PC-3 (cell line): ENCODE measurements around the gene RPGRIP1. TPM values are rescaled to one million over a fixed set of nuclear protein-coding genes. Genes with fewer than 3 reads are reported as not detected.

Source experiments
- ATAC-seq: fragments of 200-7000 bp; cut with Tn5 transposase; 2 replicates; pipeline ENCODE4 v1.9.1; 2020; ENCODE audit warnings: mild to moderate bottlenecking, moderate library complexity
- BruUV-seq: library from RNA; stranded (reverse); fragments of 400-500 nt; replicated peaks from 2 replicates; lab custom pipeline; 2021; lab: Mats Ljungman, UMichigan
- CTCF ChIA-PET: fragments of 300-600 bp; sonication (Branson Sonifier 250); formaldehyde crosslinking; loops from one replicate; lab custom pipeline; 2022; ENCODE audit warnings: antibody characterized with exemption; lab: Charles Lee
- POLR2A ChIA-PET: fragments of 300-600 bp; sonication (Branson Sonifier 250); formaldehyde crosslinking; loops from one replicate; lab custom pipeline; 2022; ENCODE audit warnings: antibody characterized with exemption; ENCODE audit not compliant: unreplicated experiment; lab: Charles Lee
- DNase-seq: peaks from one replicate; pipeline ENCODE4 v3.0.0-alpha.2; 2015
- H2AFZ ChIP-seq: fragments of 300-600 bp; sonication (generic); 2 replicates; pipeline ENCODE4 v1.6.0; 2016; ENCODE audit warnings: antibody characterized with exemption, low read length
- H3F3A ChIP-seq: fragments of 300-600 bp; sonication (generic); one replicate; pipeline ENCODE4 v1.6.0; 2017; ENCODE audit warnings: antibody characterized with exemption, low read length, control low read depth, mild to moderate bottlenecking; ENCODE audit not compliant: unreplicated experiment
- H3K27ac ChIP-seq: fragments of 300-600 bp; sonication (generic); 2 replicates; pipeline ENCODE4 v1.5.1; 2016; ENCODE audit warnings: mild to moderate bottlenecking, low read length
- H3K27me3 ChIP-seq: fragments of 300-600 bp; sonication (generic); 2 replicates; pipeline ENCODE4 v1.6.1; 2016; ENCODE audit warnings: low read length, mixed read lengths
- H3K36me3 ChIP-seq: fragments of 300-600 bp; sonication (generic); 2 replicates; pipeline ENCODE4 v1.6.1; 2016; ENCODE audit warnings: low read depth, mixed run types, low read length, mixed read lengths
- H3K4me1 ChIP-seq: fragments of 300-600 bp; sonication (generic); 2 replicates; pipeline ENCODE4 v1.5.1; 2016; ENCODE audit warnings: low read length; ENCODE audit not compliant: insufficient read depth
- H3K4me2 ChIP-seq: fragments of 300-600 bp; sonication (generic); 2 replicates; pipeline ENCODE4 v1.6.0; 2016; ENCODE audit warnings: low read length
- H3K4me3 ChIP-seq: fragments of 300-600 bp; sonication (generic); 2 replicates; pipeline ENCODE4 v1.5.1; 2016; ENCODE audit warnings: mild to moderate bottlenecking, low read length, mixed read lengths
- H3K79me2 ChIP-seq: fragments of 300-600 bp; sonication (generic); 2 replicates; pipeline ENCODE4 v1.6.1; 2017; ENCODE audit warnings: low read length, mixed read lengths
- H3K9ac ChIP-seq: fragments of 300-600 bp; sonication (generic); 2 replicates; pipeline ENCODE4 v1.6.0; 2016; ENCODE audit warnings: mild to moderate bottlenecking, low read length
- H3K9me2 ChIP-seq: fragments of 300-600 bp; sonication (generic); replicated peaks from 2 replicates; pipeline ENCODE4 v1.6.1; 2016; ENCODE audit warnings: mixed run types, low read length, mixed read lengths
- H3K9me3 ChIP-seq: fragments of 300-600 bp; sonication (generic); 2 replicates; pipeline ENCODE4 v1.6.1; 2016; ENCODE audit warnings: low read length, mixed read lengths
- H4K20me1 ChIP-seq: fragments of 300-600 bp; sonication (generic); 2 replicates; pipeline ENCODE4 v1.6.1; 2016; ENCODE audit warnings: low read length, mixed read lengths
- CTCF ChIP-seq: fragments of 300-600 bp; sonication (generic); conservative IDR thresholded peaks from 2 replicates; pipeline ENCODE4 v1.5.1; 2017; ENCODE audit warnings: antibody characterized with exemption, low read depth, mild to moderate bottlenecking, low read length
- EZH2 ChIP-seq: fragments of 300-600 bp; sonication (generic); IDR thresholded peaks from one replicate; pipeline ENCODE4 v1.6.1; 2017; ENCODE audit warnings: antibody characterized with exemption, mild to moderate bottlenecking, low read length; ENCODE audit not compliant: unreplicated experiment
- EZH2phosphoT487 ChIP-seq: fragments of 300-600 bp; sonication (generic); IDR thresholded peaks from 2 replicates; pipeline ENCODE4 v1.6.1; 2018; ENCODE audit warnings: mild to moderate bottlenecking, antibody characterized with exemption, low read length, borderline replicate concordance
- intact Hi-C: fragments of 100-400 bp; cut with micrococcal nuclease; formaldehyde crosslinking; loops from 2 replicates; pipeline ENCODE4 v1.9.0; 2023
- total RNA-seq: library from RNA; depleted of rRNA; stranded (reverse); fragments of >200 nt; gene quantifications from 2 replicates; pipeline ENCODE4 v1.2.3, GENCODE V29; 2014

The RPGRIP1 gene
- total RNA-seq, 1 experiment from 2014 or later: 0.33 TPM

- DNase-seq (no peak), ATAC-seq (no peak)
- peak overlapping the region; percentile 28 for H3K27ac ChIP-seq
- TF ChIP-seq CTCF (no peak), EZH2 (no peak), EZH2phosphoT487 (no peak)
- H3K4me1 ChIP-seq: peaks cover 15% of the 10 kb centered on the region
- no peaks in the 10 kb centered on the region for H3K27me3 ChIP-seq
- no peaks in the 10 kb centered on the region for H3F3A ChIP-seq
- H3K9me3 ChIP-seq: no peaks in the 10 kb centered on the region
- intact Hi-C loops: no loop called here
- POLR2A ChIA-PET: no interaction called here
- H4K20me1 ChIP-seq: no peaks in the 10 kb centered on the region
- peak overlapping the region; percentile 36 for H3K4me2 ChIP-seq
- peak overlapping the region; percentile 78 for H2AFZ ChIP-seq
- H3K4me3 ChIP-seq: no peak overlapping the region; the same call in 1 of the 2 replicates
- no peaks in the 10 kb centered on the region for H3K36me3 ChIP-seq
- no peaks in the 10 kb centered on the region for H3K9me2 ChIP-seq
- CTCF ChIA-PET: no interaction called here
- BruUV-seq: no TSS peak
- H3K79me2 ChIP-seq: no peaks in the 10 kb centered on the region
- peak overlapping the region; percentile 39 for H3K9ac ChIP-seq
Observed at GRCh38 chr14:21309238-21309636, 29.4 kb downstream of the RPGRIP1 start.

GRCh38 chr14:21309956-21310355 lies 30.1 kb downstream of the RPGRIP1 start:
- no peak for DNase-seq
- ChIA-PET CTCF (no interaction called here), POLR2A (no interaction called here)
- Histone ChIP-seq H3K36me3 (no peaks in the 10 kb centered on the region), H3K9me3 (no peaks in the 10 kb centered on the region), H3K9me2 (no peaks in the 10 kb centered on the region), H3K4me3 (no peak overlapping the region), H3K4me1 (peaks cover 15% of the 10 kb centered on the region), H3K27me3 (no peaks in the 10 kb centered on the region), H4K20me1 (no peaks in the 10 kb centered on the region), H3K9ac (no peak overlapping the region), H3K79me2 (no peaks in the 10 kb centered on the region), H3K4me2 (no peak overlapping the region), H3K27ac (no peak overlapping the region), H2AFZ (no peak overlapping the region), H3F3A (no peaks in the 10 kb centered on the region)
- intact Hi-C loops: no loop called here
- ATAC-seq: no peak
- TF ChIP-seq CTCF: no peak
- TF ChIP-seq EZH2: no peak
- TF ChIP-seq EZH2phosphoT487: no peak
- BruUV-seq: no TSS peak

GRCh38 chr14:21311614-21312013 lies 31.7 kb downstream of the RPGRIP1 start:
- Histone ChIP-seq H4K20me1 (no peaks in the 10 kb centered on the region), H3K9ac (no peak overlapping the region), H3K27me3 (no peaks in the 10 kb centered on the region), H3K4me3 (no peak overlapping the region), H3K9me3 (no peaks in the 10 kb centered on the region), H3K9me2 (no peaks in the 10 kb centered on the region), H3K27ac (no peak overlapping the region), H3K4me1 (peaks cover 15% of the 10 kb centered on the region), H3K4me2 (no peak overlapping the region), H3K79me2 (no peaks in the 10 kb centered on the region), H3F3A (no peaks in the 10 kb centered on the region), H2AFZ (no peak overlapping the region), H3K36me3 (no peaks in the 10 kb centered on the region)
- POLR2A ChIA-PET: no interaction called here
- CTCF ChIA-PET: no interaction called here
- TF ChIP-seq EZH2: no peak
- TF ChIP-seq EZH2phosphoT487: no peak
- no peak for TF ChIP-seq CTCF
- no peak for ATAC-seq
- BruUV-seq: no TSS peak
- intact Hi-C loops: no loop called here
- DNase-seq: no peak
